ENCODE results near the gene MRPL17.

DNA sequence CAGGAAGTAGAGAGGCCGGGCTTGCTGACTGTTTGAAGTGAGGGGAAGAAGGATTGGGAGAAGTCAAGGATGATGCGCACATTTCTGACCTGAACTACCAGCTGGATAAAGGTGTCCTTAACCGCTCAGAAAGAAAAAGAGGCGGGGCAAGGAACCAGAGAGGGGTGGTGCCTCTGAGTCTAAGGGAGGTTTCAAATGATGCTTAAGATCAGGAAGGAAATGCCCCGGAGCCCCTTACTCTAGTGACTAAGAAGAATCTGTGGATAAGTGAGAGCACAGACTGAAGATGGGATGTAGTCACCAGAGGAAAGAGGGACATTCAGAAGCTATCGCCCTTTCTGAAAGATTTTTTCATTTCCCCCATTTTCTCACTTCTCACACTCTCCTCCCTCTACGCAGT lies 40.2 kb downstream of the MRPL17 start:
- TF ChIP-seq, protein P1, sequence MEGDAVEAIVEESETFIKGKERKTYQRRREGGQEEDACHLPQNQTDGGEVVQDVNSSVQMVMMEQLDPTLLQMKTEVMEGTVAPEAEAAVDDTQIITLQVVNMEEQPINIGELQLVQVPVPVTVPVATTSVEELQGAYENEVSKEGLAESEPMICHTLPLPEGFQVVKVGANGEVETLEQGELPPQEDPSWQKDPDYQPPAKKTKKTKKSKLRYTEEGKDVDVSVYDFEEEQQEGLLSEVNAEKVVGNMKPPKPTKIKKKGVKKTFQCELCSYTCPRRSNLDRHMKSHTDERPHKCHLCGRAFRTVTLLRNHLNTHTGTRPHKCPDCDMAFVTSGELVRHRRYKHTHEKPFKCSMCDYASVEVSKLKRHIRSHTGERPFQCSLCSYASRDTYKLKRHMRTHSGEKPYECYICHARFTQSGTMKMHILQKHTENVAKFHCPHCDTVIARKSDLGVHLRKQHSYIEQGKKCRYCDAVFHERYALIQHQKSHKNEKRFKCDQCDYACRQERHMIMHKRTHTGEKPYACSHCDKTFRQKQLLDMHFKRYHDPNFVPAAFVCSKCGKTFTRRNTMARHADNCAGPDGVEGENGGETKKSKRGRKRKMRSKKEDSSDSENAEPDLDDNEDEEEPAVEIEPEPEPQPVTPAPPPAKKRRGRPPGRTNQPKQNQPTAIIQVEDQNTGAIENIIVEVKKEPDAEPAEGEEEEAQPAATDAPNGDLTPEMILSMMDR (conservative IDR thresholded peaks at IDR 0.05; ENCODE audit: low read depth, low read length) = no peak
- no peak for TF ChIP-seq EZH2 (IDR thresholded peaks at IDR 0.05; ENCODE audit: low read length, unreplicated experiment)
